Esophagus squamous epithelium (tissue), 4 donors: Measurements from ENCODE around the gene PPP1R3E.

ENCODE experiments used
- CTCF ChIP-seq, 6 experiments: fragments of 450-650 bp in 4 of 6; fragments of 200-600 bp in 2 of 6; sonication (generic) in 2 of 6; IDR thresholded peaks; one replicate each; pipeline ENCODE4 v1.5.1; 2016 to 2019; ENCODE audit warnings: antibody characterized with exemption in 6 of 6, mild to moderate bottlenecking in 4 of 6, moderate library complexity in 4 of 6
- POLR2A ChIP-seq, 4 donors: fragments of 450-650 bp; IDR thresholded peaks; one replicate each; pipeline ENCODE4 v1.6.1; 2017; ENCODE audit warnings: antibody characterized with exemption in 4 of 4, mild to moderate bottlenecking in 4 of 4, moderate library complexity in 3 of 4

- TF ChIP-seq CTCF (IDR thresholded peaks at IDR 0.05) (no peak), POLR2A (IDR thresholded peaks at IDR 0.05) (no peak)
These were observed 27.2 kb downstream of the PPP1R3E start for GRCh38 chr14:23275412-23275811.
